ENCODE results near the gene ACBD4.

Gene ACBD4

DNA sequence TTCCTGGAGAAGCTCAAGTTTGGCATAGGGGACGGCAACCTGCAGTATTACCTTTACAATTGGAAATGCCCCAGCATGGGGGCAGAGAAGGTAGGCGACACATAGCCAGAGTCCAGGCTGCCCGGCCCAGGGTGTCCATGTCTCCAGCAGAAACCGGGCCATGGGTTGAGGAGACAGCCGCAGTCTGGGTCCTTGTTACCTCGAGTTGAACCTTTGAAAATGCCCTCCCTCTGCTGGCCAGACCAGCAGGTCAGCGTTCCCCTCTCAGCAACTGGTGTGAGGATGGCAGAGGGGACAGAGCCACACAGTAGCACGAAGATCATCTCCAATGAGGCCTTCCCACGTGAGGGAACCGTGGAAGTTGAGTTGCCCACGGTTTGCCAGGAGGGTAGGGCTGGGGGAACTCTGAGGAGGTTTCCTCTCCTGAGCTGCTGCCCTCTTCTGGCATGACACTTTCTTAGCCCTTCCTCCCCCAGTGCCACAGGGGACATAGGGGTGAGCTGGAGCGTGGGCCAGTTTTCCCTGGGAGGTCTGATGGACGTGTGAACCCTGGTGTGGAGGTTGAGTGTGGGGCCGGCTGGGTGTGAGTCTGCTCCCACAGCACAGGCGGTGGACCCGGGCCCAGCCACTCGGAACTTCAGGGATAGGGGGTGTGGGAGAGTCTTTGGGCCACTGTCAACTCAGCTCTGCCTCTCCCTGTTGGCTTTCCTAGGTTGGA lies 30.4 kb upstream of the ACBD4 start:
- DNase-seq, result no peak

- no peak for DNase-seq
These were observed 29.4 kb upstream of the ACBD4 start for GRCh38 chr17:45106096-45106495.

- DNase-seq, result no peak
These were observed 28.9 kb upstream of the ACBD4 start for GRCh38 chr17:45106582-45106981.

GRCh38 chr17:45107293-45108010 lies 28.0 kb upstream of the ACBD4 start:
- DNase-seq, result no peak

DNA sequence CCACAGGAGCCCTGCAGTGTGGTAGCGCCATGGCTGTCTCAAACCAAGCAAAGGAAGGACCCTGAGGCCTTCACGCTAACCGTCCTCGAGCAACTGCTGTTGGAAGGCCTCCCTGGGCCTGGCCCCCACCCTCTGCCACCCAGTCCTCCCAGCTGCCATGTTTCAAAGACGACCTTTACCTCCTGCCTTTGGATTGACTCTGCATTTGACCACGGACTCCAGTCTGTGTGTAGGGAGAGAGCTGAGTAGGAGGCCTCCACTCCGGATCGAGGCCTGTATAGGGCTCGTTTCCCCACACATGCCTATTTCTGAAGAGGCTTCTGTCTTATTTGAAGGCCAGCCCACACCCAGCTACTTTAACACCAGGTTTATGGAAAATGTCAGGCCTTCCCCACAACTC lies 27.4 kb upstream of the ACBD4 start:
- DNase-seq, result no peak

DNA sequence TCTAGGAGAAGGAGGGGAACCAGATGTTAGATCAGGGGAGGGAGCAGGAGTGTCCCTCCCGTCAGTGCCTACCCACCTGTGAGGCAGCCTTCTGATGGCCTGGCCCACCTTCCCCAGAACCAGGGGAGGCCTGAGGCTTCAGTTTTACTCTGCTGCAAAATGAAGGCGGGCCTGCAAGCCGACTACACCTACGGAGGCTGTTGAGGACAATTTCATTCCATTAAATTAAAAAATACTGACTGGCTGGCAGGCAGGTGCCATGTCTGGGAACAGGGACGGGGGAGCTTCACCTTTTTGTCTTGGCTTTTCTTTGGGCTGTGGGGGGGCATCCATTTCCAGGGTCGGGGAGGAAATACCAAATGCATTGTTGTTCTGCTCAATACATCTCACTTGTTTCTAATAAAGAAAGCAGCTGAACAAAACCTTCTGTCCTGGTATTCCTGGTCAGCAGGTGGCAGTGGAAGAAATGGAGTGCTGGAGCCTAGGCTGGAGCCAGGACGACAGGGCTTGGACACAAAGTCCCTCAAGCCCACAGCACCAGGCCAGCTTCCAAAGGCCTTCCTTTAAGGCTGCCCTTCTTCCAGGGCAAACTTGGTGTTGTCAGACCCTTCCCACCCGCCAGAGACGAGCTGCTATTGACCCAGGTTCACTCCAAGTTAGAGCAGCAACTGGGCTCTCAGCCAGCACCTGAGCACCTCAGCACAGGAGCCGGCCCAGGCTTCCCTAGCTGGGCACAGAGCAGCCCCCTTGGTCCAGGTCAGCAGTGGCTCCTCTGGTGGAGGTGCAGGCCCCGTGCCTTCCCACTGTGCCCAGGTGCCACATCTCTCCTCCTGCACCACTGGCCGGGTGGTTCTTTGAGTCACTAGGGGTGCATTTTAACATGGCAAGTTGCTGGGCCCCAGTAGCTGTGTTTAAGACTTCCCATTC lies 26.6 kb upstream of the ACBD4 start:
- no peak for DNase-seq

GRCh38 chr17:45110676-45111611 lies 24.5 kb upstream of the ACBD4 start:
- no peak for DNase-seq

- no peak for DNase-seq
These were observed 23.6 kb upstream of the ACBD4 start for GRCh38 chr17:45111850-45112249.

GRCh38 chr17:45112559-45113423 lies 22.7 kb upstream of the ACBD4 start:
- no peak for DNase-seq

DNA sequence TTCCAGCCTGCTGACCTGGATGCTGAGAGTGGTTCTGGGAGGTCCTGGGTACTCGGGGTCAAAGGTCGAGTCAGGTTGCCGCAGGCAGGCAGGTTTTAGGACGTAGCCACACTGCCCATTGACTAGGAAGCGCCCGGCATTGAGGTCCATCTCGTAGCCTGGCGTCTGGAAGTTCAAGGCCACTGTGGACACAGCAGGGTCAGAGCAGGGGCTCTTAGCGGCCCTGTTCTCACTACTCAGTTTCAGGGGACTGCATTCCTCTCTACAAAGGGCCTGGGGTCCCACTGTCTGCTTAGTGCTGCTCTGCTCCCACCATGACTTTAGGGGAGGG lies 22.1 kb upstream of the ACBD4 start:
- DNase-seq, result no peak

DNA sequence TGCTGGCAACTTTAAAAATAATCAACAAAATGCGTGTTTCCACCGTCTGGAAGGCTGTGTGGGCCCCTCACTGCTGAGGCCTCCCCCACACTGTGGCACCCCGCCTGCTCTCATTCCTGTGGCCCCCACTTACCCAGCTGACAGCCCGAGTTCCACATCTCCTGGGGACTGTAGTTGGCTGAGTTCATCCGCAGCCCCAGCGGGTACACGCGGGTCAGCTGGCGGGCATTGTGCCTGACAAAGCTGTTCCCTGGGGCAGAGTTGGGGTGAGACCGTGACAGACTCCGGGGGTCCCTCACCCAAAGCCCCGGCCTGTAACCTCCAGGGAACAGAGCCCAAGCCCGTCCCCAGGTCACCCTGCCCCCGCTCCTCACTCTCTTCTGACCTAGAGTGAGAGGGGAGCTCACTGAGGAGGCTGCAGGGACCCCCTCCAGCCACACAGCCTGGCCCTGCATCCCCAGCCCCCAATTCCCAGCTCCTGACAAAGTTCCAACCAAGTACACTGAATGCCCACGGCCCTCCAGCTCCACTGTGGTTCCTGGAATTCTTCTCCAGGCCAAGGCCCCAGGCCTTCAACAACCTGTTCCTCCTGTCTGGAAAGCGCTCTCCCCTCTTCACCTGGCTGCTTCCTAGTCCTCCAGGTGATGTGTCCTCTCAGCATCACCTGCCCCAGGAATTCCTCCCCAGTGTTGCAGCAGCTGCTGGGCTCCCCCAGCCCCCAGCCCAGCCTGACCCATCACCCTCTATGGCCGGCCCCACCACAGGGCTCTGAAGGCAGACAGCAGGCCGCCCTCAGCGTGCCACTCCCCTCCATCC lies 21.2 kb upstream of the ACBD4 start:
- no peak for DNase-seq

DNA sequence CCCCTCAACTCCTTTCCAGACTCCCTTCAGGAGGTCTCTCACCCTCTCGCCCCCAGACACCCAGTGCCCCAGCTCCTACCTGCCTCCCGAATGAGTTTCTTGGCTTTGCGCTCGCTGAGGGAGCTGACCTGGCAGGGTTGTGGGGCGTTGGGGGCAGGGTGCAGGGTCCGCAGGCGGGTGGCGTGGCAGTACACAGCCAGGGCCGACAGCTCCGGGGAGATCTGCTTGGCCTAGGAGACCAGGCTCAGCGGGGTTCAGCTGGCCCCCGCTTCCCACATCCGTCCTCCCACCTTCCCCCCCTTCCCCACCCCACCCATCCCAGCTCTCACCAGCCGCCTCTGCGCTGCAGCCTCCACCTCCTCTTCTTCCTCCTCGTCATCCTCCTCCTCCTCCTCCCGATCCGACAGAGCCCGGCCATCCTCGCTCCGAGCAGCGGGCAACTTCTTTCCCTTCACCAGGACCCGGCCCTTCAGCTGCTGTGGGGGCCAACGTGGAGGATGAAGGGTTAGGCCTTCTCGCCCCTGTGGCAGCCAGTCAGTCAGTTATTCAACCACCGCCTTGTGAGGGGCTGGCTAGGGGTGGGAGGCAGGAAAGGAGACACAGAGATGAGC lies 20.4 kb upstream of the ACBD4 start:
- no peak for DNase-seq

- DNase-seq, result no peak
These were observed 19.6 kb upstream of the ACBD4 start for GRCh38 chr17:45115871-45116270.

DNA sequence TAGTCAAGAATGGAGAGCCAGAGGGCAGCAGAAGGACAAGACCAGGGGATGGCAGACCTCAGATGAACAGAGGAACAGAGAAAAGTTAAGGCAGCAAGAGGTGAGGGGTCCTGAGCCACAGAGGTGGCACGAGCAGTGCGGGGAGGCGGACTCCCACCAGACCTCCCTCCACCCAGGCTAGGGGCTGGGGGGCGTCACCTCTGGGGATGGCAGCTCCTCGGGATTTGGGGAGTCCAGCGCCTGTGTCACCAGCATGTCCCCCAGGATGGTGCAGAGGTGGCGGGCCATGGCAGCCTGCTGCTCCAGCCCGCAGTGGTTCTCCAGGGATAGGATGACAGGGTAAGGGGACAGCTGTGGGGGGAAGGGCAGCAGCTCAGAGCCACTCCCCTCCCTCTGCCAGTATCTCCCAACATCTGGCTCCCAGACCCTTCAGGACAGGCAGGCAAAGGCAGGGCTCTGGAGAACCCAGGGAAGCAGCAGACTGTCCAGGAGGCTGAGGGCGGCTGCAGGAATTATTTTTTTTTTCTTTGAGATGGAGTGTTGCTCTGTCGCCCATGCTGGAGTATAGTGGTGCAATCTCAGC lies 19.0 kb upstream of the ACBD4 start:
- no peak for DNase-seq

GRCh38 chr17:45117334-45117733 lies 18.2 kb upstream of the ACBD4 start:
- DNase-seq, result no peak

DNA sequence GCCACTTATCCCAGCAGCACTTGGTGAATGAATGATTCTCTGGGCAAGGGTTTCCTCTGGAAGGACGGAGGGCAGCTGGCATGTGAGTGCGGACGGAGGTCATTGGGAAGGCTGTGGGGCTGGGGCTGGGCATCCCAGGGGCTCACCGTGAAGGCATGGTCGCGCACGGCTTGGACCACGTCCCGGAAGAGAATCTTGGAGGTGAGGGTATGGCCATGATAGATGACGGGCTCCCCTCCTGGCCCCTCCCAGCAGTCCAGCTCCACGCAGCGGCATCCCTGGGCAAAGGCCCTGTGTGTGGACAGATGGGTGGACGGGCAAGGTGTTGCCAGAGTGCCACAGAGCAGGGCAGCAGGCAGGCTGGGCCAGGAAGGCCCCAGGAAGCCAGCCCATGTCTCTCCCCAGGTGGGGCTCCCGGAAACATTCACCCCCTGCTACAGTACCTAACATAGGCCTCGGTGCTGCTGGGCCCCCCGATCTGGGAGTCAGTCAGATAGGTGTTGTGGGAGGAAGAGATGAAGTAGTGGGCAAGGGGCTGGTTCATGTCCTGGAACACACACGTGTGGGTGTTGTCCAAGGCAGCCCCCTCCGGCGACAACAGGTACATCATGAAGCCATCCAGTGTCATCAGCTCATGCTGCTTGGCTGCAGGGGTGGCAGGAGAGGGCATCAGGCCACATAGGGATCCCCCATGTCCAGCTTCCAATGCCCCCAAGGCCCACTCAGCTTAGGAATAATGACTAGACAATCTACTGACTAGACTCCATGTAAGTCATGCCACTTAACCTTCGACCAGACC lies 17.4 kb upstream of the ACBD4 start:
- no peak for DNase-seq

GRCh38 chr17:45118691-45119090 lies 16.8 kb upstream of the ACBD4 start:
- DNase-seq, result no peak

- DNase-seq, result no peak
These were observed 15.5 kb upstream of the ACBD4 start for GRCh38 chr17:45119964-45120363.

GRCh38 chr17:45120558-45120957 lies 14.9 kb upstream of the ACBD4 start:
- DNase-seq, result no peak

Measured in NCI-H1694 (cell line).